ENCODE data around the gene CADM1. TPM values are rescaled to one million over a fixed set of nuclear protein-coding genes. Genes with fewer than 3 reads are reported as not detected.

The CADM1 gene
- total and polyA plus RNA-seq, 2 experiments from 2014 or later: 16.5 to 18.0 TPM

DNA sequence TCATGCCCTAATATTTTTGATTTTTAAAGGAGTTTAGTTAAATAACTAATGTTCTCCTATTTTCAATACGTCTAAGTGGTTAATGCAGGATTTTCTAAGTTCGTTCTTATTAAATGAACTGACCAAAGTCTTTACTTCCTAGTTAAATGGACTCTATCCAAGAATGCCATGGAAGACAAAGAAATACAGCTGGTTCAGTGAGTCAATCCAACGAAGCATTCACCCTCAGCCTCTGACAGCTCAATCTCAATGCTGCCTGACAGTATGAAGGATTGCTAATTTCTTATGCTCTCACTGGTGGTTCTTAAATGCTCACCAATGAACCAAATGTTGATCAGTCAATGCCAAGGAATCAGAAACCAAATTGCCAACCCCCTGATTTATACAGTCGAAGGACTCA lies 219.4 kb downstream of the CADM1 start:
- Histone ChIP-seq H3K27me3 (ENCODE audit: insufficient read depth) (no peaks in the 10 kb centered on the region), H3K4me1 (ENCODE audit: insufficient read depth) (peaks cover 4% of the 10 kb centered on the region; the same call in 1 of the 2 replicates), H3K4me2 (no peak overlapping the region), H3F3A (replicated peaks; ENCODE audit: low read depth) (no peaks in the 10 kb centered on the region), H3K27ac (ENCODE audit: low read depth) (no peak overlapping the region), H3K9me2 (ENCODE audit: insufficient read depth) (no peaks in the 10 kb centered on the region), H3K4me3 (no peak overlapping the region), H3K36me3 (ENCODE audit: insufficient read depth) (no peaks in the 10 kb centered on the region), H2AFZ (no peak overlapping the region), H3K79me2 (replicated peaks; ENCODE audit: insufficient read depth) (no peaks in the 10 kb centered on the region), H4K20me1 (replicated peaks; ENCODE audit: insufficient read depth) (no peaks in the 10 kb centered on the region)
- DNase-seq (ENCODE audit: low spot score) (no peak), ATAC-seq (no peak)
- TF ChIP-seq, protein P1, sequence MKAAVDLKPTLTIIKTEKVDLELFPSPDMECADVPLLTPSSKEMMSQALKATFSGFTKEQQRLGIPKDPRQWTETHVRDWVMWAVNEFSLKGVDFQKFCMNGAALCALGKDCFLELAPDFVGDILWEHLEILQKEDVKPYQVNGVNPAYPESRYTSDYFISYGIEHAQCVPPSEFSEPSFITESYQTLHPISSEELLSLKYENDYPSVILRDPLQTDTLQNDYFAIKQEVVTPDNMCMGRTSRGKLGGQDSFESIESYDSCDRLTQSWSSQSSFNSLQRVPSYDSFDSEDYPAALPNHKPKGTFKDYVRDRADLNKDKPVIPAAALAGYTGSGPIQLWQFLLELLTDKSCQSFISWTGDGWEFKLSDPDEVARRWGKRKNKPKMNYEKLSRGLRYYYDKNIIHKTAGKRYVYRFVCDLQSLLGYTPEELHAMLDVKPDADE (IDR thresholded peaks at IDR 0.05): no peak
- TF ChIP-seq POLR2AphosphoS5 (IDR thresholded peaks at IDR 0.05; ENCODE audit: low read depth): no peak
- TF ChIP-seq EZH2phosphoT487 (IDR thresholded peaks at IDR 0.05; ENCODE audit: unreplicated experiment): no peak
- TF ChIP-seq STAT1 (IDR thresholded peaks at IDR 0.05; ENCODE audit: unreplicated experiment): no peak
- no peak for TF ChIP-seq EZH2 (IDR thresholded peaks at IDR 0.05; ENCODE audit: low read depth, unreplicated experiment)
- TF ChIP-seq, protein P2, sequence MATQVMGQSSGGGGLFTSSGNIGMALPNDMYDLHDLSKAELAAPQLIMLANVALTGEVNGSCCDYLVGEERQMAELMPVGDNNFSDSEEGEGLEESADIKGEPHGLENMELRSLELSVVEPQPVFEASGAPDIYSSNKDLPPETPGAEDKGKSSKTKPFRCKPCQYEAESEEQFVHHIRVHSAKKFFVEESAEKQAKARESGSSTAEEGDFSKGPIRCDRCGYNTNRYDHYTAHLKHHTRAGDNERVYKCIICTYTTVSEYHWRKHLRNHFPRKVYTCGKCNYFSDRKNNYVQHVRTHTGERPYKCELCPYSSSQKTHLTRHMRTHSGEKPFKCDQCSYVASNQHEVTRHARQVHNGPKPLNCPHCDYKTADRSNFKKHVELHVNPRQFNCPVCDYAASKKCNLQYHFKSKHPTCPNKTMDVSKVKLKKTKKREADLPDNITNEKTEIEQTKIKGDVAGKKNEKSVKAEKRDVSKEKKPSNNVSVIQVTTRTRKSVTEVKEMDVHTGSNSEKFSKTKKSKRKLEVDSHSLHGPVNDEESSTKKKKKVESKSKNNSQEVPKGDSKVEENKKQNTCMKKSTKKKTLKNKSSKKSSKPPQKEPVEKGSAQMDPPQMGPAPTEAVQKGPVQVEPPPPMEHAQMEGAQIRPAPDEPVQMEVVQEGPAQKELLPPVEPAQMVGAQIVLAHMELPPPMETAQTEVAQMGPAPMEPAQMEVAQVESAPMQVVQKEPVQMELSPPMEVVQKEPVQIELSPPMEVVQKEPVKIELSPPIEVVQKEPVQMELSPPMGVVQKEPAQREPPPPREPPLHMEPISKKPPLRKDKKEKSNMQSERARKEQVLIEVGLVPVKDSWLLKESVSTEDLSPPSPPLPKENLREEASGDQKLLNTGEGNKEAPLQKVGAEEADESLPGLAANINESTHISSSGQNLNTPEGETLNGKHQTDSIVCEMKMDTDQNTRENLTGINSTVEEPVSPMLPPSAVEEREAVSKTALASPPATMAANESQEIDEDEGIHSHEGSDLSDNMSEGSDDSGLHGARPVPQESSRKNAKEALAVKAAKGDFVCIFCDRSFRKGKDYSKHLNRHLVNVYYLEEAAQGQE (IDR thresholded peaks at IDR 0.05; ENCODE audit: unreplicated experiment): no peak
- TF ChIP-seq ZNF114 (CRISPR knock-in tag; IDR thresholded peaks at IDR 0.05): no peak
- TF ChIP-seq, protein P3, sequence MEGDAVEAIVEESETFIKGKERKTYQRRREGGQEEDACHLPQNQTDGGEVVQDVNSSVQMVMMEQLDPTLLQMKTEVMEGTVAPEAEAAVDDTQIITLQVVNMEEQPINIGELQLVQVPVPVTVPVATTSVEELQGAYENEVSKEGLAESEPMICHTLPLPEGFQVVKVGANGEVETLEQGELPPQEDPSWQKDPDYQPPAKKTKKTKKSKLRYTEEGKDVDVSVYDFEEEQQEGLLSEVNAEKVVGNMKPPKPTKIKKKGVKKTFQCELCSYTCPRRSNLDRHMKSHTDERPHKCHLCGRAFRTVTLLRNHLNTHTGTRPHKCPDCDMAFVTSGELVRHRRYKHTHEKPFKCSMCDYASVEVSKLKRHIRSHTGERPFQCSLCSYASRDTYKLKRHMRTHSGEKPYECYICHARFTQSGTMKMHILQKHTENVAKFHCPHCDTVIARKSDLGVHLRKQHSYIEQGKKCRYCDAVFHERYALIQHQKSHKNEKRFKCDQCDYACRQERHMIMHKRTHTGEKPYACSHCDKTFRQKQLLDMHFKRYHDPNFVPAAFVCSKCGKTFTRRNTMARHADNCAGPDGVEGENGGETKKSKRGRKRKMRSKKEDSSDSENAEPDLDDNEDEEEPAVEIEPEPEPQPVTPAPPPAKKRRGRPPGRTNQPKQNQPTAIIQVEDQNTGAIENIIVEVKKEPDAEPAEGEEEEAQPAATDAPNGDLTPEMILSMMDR (conservative IDR thresholded peaks at IDR 0.05; ENCODE audit: low read depth in 2 of 2): no peak
- no peak for TF ChIP-seq NANOG (IDR thresholded peaks at IDR 0.05; ENCODE audit: borderline replicate concordance)
- no peak for TF ChIP-seq JUNB (IDR thresholded peaks at IDR 0.05; ENCODE audit: unreplicated experiment)
- TF ChIP-seq CREB1 (CRISPR knock-in tag; IDR thresholded peaks at IDR 0.05; ENCODE audit: low read depth): no peak
- TF ChIP-seq, protein P4, sequence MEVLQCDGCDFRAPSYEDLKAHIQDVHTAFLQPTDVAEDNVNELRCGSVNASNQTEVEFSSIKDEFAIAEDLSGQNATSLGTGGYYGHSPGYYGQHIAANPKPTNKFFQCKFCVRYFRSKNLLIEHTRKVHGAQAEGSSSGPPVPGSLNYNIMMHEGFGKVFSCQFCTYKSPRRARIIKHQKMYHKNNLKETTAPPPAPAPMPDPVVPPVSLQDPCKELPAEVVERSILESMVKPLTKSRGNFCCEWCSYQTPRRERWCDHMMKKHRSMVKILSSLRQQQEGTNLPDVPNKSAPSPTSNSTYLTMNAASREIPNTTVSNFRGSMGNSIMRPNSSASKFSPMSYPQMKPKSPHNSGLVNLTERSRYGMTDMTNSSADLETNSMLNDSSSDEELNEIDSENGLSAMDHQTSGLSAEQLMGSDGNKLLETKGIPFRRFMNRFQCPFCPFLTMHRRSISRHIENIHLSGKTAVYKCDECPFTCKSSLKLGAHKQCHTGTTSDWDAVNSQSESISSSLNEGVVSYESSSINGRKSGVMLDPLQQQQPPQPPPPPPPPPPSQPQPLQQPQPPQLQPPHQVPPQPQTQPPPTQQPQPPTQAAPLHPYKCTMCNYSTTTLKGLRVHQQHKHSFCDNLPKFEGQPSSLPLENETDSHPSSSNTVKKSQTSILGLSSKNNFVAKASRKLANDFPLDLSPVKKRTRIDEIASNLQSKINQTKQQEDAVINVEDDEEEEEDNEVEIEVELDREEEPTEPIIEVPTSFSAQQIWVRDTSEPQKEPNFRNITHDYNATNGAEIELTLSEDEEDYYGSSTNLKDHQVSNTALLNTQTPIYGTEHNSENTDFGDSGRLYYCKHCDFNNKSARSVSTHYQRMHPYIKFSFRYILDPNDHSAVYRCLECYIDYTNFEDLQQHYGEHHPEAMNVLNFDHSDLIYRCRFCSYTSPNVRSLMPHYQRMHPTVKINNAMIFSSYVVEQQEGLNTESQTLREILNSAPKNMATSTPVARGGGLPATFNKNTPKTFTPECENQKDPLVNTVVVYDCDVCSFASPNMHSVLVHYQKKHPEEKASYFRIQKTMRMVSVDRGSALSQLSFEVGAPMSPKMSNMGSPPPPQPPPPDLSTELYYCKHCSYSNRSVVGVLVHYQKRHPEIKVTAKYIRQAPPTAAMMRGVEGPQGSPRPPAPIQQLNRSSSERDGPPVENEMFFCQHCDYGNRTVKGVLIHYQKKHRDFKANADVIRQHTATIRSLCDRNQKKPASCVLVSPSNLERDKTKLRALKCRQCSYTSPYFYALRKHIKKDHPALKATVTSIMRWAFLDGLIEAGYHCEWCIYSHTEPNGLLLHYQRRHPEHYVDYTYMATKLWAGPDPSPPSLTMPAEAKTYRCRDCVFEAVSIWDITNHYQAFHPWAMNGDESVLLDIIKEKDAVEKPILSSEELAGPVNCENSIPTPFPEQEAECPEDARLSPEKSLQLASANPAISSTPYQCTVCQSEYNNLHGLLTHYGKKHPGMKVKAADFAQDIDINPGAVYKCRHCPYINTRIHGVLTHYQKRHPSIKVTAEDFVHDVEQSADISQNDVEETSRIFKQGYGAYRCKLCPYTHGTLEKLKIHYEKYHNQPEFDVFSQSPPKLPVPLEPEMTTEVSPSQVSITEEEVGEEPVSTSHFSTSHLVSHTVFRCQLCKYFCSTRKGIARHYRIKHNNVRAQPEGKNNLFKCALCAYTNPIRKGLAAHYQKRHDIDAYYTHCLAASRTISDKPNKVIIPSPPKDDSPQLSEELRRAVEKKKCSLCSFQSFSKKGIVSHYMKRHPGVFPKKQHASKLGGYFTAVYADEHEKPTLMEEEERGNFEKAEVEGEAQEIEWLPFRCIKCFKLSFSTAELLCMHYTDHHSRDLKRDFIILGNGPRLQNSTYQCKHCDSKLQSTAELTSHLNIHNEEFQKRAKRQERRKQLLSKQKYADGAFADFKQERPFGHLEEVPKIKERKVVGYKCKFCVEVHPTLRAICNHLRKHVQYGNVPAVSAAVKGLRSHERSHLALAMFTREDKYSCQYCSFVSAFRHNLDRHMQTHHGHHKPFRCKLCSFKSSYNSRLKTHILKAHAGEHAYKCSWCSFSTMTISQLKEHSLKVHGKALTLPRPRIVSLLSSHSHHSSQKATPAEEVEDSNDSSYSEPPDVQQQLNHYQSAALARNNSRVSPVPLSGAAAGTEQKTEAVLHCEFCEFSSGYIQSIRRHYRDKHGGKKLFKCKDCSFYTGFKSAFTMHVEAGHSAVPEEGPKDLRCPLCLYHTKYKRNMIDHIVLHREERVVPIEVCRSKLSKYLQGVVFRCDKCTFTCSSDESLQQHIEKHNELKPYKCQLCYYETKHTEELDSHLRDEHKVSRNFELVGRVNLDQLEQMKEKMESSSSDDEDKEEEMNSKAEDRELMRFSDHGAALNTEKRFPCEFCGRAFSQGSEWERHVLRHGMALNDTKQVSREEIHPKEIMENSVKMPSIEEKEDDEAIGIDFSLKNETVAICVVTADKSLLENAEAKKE (CRISPR knock-in tag; IDR thresholded peaks at IDR 0.05): no peak
- TF ChIP-seq ZNF331 (CRISPR knock-in tag; IDR thresholded peaks at IDR 0.05; ENCODE audit: low read depth): no peak
- Mint-ChIP-seq H3K4me3 (no peak overlapping the region), H3K4me1 (peaks cover 4% of the 10 kb centered on the region; the same call in 1 of the 3 replicates), H3K9me3 (no peaks in the 10 kb centered on the region), H3K27ac (no peak overlapping the region), H3K36me3 (ENCODE audit: low read depth) (no peaks in the 10 kb centered on the region), H3K27me3 (ENCODE audit: insufficient read depth, low read depth, poor library complexity) (peaks cover 2% of the 10 kb centered on the region)
